Motor neuron (in vitro differentiated cells): Measurements from ENCODE around the gene ATF7IP. TPM values are rescaled to one million over a fixed set of nuclear protein-coding genes. Genes with fewer than 3 reads are reported as not detected.

ENCODE experiments used
- ATAC-seq, 8 experiments: fragments of 200-7000 bp; cut with Tn5 transposase; replicated peaks in 6 of 8; 2 replicates each; pipeline ENCODE4 v1.8.0; 2021; ENCODE audit warnings: mild to moderate bottlenecking in 8 of 8, moderate library complexity in 8 of 8
- H3K27ac ChIP-seq, 2 donors: fragments of 250-450 bp; sonication (Bioruptor Pico); 2 replicates each; pipeline ENCODE4 v1.9.0; 2021; ENCODE audit warnings: antibody characterized with exemption in 2 of 2, mild to moderate bottlenecking in 2 of 2, moderate library complexity in 1 of 2
- H3K4me1 ChIP-seq, 2 donors: fragments of 250-450 bp; sonication (Bioruptor Pico); replicated peaks in 1 of 2; 2 replicates each; pipeline ENCODE4 v1.6.1; 2021; ENCODE audit warnings: antibody characterized with exemption in 2 of 2, mild to moderate bottlenecking in 2 of 2, moderate library complexity in 1 of 2
- H3K4me3 ChIP-seq, 5 donors: fragments of 250-450 bp; sonication (Bioruptor Pico); 2 replicates each; pipeline ENCODE4 v1.9.0; 2021; ENCODE audit warnings: antibody characterized with exemption in 5 of 5, mild to moderate bottlenecking in 5 of 5, moderate library complexity in 4 of 5
- WGBS, 10 experiments: fragments of 450-650 bp; shearing (Covaris generic); methylation state at CpG; one replicate each; pipeline ENCODE4 v1.0.0; 2022; 5-methylcytosine and 5-hydroxymethylcytosine counted together
- in situ Hi-C, 9 experiments: fragments of 400-800 bp; cut with MboI; loops; one replicate each; pipeline ENCODE4 v1.15.0; 2021; ENCODE audit warnings: low sequenced_read_pairs in 9 of 9, low pct_unique_long_range_greater_than_20kb in 2 of 9; ENCODE audit not compliant: unreplicated experiment in 9 of 9
- total RNA-seq, 8 experiments: library from RNA; unstranded; fragments of 300-600 nt; gene quantifications; 2 replicates each; pipeline versions ENCODE4 v1.2.3 to v1.2.4, GENCODE V29; 2022

The ATF7IP gene
- total RNA-seq, 8 experiments from 2014 or later = 26.8 to 63.2 (median 47.2) TPM

DNA sequence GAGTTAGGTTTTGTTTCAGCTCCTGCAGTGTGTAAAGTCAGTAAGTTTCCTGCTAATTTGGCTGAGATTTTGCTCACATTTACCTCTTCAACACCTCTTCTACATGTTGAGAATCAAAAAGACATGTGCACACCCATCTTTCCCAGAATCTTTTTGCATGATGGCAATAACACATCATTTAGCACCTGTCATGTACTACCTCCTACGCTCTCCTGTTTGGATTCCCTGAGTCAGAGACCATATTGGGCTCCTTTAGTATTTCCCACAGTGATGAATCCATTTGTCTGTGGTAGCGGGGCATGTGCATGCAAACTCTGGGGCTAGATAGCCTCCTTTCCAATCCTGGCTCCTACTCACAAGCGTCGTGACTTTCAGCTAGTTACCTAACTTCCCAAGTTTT lies 182.1 kb downstream of the ATF7IP start:
- H3K4me1 ChIP-seq = no peaks in the 10 kb centered on the region
- whole genome bisulfite sequencing, 10 experiments = 60 to 100% (median 83%) methylated on average over 1 to 3 of the region's 4 CpGs; no CpG with 5 or more reads in 4 of the 10 experiments
- in situ Hi-C loops = no loop called here
- no peak overlapping the region for H3K4me3 ChIP-seq
- H3K27ac ChIP-seq = no peak overlapping the region
- no peak for ATAC-seq

DNA sequence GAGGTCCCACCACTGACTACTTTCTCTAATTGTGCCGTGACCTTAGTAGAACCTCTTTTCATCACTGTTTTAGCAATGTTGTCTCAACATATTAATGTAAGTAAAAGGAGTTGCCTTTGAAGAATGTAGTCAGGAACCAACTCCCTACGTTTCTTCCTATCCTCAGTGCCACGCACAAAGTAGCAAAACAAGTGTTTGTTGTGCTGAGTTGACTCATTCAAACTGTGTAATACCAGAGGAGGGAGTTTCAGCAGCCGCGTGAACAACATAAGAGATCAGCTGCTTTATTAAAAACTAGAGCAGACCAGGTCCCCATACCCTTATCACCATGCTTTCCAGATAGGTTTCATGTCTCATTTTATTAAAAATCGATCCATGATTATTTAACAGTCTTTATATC lies 183.1 kb downstream of the ATF7IP start:
- in situ Hi-C loops = no loop called here
- peak in 1 of 8 experiments; percentile 37 for ATAC-seq
- H3K4me3 ChIP-seq = no peak overlapping the region
- WGBS, 10 experiments = 9 to 100% (median 76%) methylated on average over 2 to 6 of the region's 6 CpGs; no CpG with 5 or more reads in 1 of the 10 experiments
- H3K27ac ChIP-seq = no peak overlapping the region
- no peaks in the 10 kb centered on the region for H3K4me1 ChIP-seq

Other genes starting within 250 kb of the ATF7IP start
- gene PLBD1, start 202.2 kb downstream of the ATF7IP start, total RNA-seq = 10 to 100 TPM in 1 of 8 experiments, 1 to 10 TPM in 2, under 1 TPM in 5; 0.38 to 18.5 (median 0.86) TPM